Fibroblast of the aortic adventitia (primary cell): ENCODE results near the gene MCAT. TPM values are rescaled to one million over a fixed set of nuclear protein-coding genes. Genes with fewer than 3 reads are reported as not detected.

Source experiments
- DNase-seq: peaks from one replicate; pipeline ENCODE4 v3.0.0-alpha.2; 2010; ENCODE audit warnings: low read depth
- H3K4me3 ChIP-seq: 2 replicates; pipeline ENCODE4 v1.5.1; 2011; ENCODE audit warnings: low read depth, mild to moderate bottlenecking, control low read depth, low read length, moderate library complexity
- total RNA-seq: library from RNA; depleted of rRNA; stranded (reverse); fragments of >200 nt; gene quantifications from 2 replicates; pipeline ENCODE4 v1.2.3, GENCODE V29; 2012; ENCODE audit warnings: low replicate concordance
- TF ChIP-seq, protein P1 (sequence below): IDR thresholded peaks from 2 replicates; pipeline ENCODE4 v1.5.1; 2011; ENCODE audit warnings: mild to moderate bottlenecking, low read length, control low read depth, inconsistent platforms; ENCODE audit not compliant: insufficient read depth

Gene MCAT, protein sequence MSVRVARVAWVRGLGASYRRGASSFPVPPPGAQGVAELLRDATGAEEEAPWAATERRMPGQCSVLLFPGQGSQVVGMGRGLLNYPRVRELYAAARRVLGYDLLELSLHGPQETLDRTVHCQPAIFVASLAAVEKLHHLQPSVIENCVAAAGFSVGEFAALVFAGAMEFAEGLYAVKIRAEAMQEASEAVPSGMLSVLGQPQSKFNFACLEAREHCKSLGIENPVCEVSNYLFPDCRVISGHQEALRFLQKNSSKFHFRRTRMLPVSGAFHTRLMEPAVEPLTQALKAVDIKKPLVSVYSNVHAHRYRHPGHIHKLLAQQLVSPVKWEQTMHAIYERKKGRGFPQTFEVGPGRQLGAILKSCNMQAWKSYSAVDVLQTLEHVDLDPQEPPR
- 12.2 and 42.8 TPM in 2 replicates for total RNA-seq

DNA sequence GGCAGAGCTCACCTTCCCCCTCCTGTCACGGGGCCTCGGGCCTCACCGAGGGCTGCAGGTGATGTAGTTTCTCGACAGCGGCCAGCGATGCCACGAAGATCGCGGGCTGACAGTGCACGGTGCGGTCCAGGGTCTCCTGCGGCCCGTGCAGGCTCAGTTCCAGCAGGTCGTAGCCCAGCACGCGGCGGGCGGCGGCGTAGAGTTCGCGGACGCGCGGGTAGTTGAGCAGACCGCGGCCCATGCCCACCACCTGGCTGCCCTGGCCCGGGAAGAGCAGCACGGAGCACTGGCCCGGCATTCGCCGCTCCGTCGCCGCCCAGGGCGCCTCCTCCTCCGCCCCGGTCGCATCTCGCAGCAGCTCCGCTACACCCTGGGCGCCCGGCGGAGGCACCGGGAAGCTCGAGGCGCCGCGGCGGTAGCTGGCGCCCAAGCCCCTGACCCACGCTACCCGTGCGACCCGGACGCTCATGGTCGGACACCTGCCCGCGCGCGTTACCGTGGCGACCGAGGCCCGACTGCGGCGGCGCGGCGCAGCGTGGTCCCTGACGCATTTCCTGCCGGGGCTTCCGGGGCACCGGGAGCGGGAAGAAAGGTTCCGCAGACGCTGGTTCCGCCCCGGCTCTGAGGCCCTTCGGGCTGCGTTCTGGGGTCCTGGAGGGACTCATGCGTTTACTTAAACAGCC is at the start of gene MCAT:
TSS of gene MCAT (minus strand) at position 519 of the 683 bp plus-strand sequence. CDS start at position 469, 50 bp downstream.
- TF ChIP-seq, protein P1, sequence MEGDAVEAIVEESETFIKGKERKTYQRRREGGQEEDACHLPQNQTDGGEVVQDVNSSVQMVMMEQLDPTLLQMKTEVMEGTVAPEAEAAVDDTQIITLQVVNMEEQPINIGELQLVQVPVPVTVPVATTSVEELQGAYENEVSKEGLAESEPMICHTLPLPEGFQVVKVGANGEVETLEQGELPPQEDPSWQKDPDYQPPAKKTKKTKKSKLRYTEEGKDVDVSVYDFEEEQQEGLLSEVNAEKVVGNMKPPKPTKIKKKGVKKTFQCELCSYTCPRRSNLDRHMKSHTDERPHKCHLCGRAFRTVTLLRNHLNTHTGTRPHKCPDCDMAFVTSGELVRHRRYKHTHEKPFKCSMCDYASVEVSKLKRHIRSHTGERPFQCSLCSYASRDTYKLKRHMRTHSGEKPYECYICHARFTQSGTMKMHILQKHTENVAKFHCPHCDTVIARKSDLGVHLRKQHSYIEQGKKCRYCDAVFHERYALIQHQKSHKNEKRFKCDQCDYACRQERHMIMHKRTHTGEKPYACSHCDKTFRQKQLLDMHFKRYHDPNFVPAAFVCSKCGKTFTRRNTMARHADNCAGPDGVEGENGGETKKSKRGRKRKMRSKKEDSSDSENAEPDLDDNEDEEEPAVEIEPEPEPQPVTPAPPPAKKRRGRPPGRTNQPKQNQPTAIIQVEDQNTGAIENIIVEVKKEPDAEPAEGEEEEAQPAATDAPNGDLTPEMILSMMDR = no peak
- H3K4me3 ChIP-seq = peak within 1 kb of the TSS; percentile 95
- peak; percentile 69 for DNase-seq

DNA sequence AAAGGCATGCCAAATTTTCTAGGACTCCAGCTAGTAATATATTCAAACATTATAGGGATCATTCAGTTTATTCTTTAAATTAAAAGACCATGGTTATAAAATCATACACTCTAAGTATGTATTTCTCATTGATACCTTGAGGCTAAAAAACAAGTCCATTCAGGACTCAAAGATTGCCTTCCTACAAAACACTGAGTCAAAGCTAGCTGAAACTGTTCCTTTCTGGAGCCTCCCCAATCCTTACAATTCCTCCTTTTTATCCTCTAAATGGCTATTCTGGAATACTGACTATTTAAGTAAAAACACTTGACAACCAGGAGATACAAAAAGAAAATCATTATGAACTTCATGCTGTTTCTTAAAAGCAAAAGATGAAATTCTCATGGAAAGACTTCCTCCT is 48.6 kb upstream of the MCAT start:
- DNase-seq = no peak
- no peak overlapping the region for H3K4me3 ChIP-seq
- TF ChIP-seq, protein P1 = no peak

DNA sequence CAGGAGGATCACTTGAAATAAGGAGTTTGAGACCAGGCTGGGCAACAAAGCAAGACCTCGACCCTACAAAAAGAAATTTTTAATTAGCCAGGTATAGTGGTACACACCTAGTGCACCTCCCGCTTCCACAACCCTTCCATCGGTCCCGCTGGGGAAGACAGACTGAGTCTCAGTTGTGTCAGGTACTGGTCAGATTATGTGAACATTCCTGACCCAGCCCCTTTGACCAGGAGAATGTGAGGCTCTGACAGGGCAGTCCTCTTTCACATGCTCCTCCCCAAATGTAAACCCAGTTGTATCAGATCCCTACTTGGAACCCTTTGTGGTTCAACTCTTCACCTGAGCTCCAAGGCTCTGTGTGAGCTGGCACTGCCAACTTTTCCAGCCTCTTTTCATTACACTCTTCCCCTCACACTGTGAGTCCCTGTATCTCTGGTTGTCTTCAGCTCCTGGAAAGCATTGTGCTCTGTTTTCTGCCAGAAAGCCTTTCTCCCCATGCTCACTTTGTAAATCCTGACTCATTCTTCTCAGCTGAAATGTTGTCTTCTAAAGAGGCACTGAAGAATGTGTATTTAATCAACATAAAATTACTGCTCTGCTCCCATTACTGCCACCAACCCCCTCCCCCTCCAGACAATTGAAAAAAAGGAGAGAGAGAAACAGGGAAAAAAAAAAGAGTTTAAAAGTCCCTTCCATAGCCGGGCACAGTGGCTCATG is 45.8 kb upstream of the MCAT start:
- TF ChIP-seq, protein P1 = no peak
- DNase-seq = peak; percentile 18
- no peak overlapping the region for H3K4me3 ChIP-seq

DNA sequence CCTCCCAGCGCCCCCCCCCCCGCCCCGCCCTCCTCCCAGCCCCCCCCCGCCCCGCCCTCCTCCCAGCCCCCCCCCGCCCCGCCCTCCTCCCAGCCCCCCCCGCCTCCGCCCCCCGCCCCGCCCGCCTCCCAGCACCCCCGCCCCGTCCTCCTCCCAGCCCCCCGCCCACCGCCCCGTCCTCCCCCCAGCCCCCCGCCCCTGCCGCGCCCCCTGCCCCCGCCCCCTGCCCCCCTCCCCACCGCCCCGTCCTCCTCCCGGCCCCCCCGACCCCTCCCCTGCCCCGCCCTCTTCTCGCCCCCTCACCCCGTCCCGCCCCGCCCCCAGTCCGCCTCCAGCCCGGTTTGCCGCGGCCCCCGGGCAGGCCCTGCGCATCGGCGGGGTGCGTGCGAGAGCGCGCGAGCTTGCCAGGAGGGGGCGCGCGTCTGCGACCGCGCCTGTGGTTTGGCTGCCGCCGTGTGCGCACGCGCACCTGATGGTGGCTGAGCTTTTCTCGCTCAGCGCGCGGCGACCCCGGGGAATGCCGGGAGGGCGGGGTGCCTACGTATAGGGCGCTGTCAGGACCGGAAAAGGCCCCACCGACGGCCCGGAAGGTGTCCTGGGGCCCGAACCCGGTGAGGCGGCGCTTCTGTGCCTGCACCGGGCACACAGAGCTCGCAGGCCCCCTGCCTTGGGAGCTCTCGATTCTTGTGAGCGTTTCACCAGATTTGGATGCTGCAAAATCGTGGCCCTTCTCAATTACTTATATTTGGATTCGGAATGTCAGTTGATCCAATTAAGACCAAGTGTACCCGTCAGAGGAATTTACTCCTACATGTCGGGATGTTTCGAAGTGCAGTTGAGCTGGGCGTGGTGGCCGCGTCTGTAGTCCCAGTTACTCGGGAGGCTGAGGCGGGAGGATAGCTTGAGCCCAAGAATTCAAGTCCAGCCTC is 44.2 kb upstream of the MCAT start:
- peak; percentile 91 for DNase-seq
- TF ChIP-seq, protein P1 = peak; percentile 28
- H3K4me3 ChIP-seq = peak overlapping the region; percentile 63

DNA sequence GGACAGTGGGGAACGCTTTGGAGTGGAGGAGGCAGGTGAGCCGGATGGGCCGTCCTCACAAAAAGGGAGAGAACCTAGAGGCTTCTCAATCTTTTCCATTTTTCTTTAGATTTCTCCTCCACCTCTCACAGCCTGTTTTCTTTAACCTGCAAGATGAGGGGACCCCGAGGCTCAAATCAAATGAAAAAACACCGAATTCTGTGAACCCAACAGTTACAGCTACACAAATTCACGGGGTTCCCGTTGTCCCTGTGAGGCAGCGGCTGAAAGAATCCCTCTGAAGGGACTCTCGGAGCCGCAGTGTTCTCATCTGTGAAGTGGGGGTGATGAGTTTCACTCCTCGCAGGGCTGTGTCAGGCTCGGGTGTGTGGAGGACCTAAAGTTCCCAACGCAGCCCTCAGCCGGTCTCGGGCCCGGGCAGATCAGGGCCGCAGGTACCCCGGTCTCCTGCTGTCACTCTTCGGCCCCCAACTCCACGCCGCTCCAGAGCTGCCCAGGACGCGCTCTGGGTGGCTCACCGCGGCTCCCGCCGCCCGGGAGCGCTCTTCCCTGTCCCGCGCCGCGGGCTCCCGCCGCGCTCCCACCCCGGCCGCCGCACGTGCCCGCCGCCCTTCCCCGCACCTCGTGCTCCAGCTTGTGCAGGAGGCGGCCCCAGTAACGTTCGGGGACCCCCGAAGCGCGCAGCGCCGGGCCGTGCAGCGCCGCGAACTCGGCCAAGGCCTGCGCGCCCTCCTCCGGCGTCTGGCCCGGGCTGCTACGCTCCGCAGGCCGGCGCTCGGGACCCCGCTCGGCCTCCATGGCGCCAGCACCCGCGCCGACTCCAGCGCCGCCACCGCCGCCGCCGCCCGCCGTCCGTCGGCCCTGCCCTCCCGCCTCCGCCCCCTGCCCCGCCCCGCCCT is 43.3 kb upstream of the MCAT start, which contains the start of gene TTLL12:
TSS of gene TTLL12 (minus strand) at position 863 of the 899 bp plus-strand sequence. CDS start at position 798, 65 bp downstream.
- peak; percentile 30 for DNase-seq
- H3K4me3 ChIP-seq = peak within 1 kb of the TSS; percentile 78

More for the DNA sequence above, 43.3 kb upstream of the MCAT start, which contains the start of gene TTLL12:
- TF ChIP-seq, protein P1 = no peak
